CMK (cell line): ENCODE results near the gene GPANK1.

Experiments used
- DNase-seq: peaks from one replicate; pipeline ENCODE4 v3.0.0-alpha.2; 2010; ENCODE audit warnings: low read depth

The GPANK1 gene

GRCh38 chr6:31617010-31617409 is 47.8 kb downstream of the GPANK1 start:
- DNase-seq = no peak

GRCh38 chr6:31615748-31616147 is 49.0 kb downstream of the GPANK1 start:
- DNase-seq = peak; percentile 87

GRCh38 chr6:31614684-31615578 is 49.9 kb downstream of the GPANK1 start, which contains the start of gene AIF1:
Gene AIF1, plus strand, starts transcription at chr6:31615234. Its CDS starts 96 bp downstream, at chr6:31615330.
- DNase-seq = peak; percentile 66

- no peak for DNase-seq
Measured at GRCh38 chr6:31614075-31614619, 50.6 kb downstream of the GPANK1 start.
